ENCODE results near the gene PHF21A.

The PHF21A gene

DNA sequence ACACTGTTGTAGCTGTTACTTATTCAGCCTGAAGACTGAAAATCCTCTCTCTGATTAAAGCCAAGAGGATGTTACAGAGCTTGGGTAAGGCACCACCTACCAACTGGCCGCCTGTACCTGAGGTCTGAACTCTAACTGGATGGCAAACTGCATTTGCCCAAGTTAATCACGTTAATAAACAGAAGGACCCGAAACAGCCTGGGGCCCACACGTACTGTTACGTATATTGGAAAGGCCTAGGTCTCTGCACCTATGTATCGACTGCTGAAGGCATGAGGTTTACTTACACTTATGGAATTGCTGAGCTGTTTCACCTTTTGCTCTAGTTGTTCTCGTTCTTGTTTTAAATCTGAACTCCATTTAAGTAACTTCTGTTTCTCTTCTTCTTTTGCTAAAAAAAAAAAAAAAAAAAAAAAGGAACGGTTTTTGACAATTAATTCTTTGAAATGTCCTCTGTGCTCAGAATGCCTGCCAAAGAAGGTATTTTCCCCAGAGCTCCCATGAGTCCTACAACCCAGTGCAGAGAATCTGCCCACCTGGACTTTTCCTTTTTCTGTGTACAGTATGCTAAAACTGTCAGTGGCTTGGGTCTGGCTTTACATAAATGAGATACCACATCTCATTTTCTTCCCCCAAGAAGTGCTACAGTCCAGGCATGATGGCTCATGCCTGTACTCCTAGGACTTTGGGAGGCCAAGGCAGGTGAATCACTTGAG, 185.7 kb downstream of the PHF21A start:
- DNase-seq (ENCODE audit: low read depth in 2 of 2) = no peak

- DNase-seq (ENCODE audit: low read depth in 2 of 2) = no peak
Measured at GRCh38 chr11:45934580-45935318, 186.5 kb downstream of the PHF21A start.

- DNase-seq (ENCODE audit: low read depth in 2 of 2) = no peak
Measured at GRCh38 chr11:45933846-45934579, 187.2 kb downstream of the PHF21A start.

DNA sequence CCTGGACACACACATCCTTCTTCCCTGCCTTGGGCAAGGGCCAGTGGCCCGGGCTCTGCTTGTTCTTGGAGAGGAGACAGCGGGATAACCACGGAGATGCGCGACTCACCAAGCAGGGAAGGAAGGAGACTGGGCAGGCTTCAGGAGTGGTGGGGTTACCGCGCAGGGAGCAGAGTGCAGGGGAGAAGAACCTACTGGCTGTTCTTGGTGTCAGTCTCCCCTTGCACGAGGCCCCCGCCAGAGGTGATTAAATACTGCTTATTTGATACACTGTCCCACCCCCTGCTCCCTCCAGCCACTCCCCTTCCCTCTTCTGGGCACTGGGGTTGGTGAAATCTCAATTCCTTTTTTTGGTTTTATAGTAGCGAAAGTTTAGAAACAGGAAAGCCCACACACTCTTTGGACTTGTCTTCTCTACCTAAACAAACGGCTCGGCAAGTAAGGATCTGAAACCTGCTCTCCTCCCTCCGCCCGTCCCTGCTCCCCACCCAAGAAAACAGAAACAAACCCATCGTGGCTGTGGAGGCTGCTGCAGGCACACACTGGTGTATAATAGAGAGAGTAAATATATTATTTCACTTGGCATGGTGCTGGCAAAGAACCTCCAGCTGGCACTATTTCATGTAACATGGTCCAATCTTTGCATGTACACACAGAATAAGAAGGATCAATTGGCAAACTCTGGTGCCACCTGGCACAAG, 188.0 kb downstream of the PHF21A start:
- no peak for DNase-seq (ENCODE audit: low read depth in 2 of 2)

DNA sequence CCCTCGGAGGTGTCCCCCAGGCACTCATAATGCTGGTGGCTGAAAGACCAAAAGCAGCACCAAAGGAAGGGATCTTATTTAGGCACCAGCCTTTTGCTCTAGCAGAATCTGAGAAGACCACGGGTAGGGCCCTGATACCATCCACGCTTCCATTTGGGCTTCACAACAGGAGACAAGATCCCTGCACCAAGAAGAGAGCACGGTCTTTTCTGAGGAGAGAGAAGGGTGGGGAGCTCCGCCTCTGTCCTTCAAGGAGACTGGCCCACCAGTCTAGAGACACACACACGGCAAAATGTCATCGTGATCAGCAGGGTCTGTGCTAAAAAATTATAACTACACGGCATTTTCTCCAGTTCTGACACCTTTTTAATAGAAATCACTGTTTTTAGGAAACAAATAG, 189.0 kb downstream of the PHF21A start:
- DNase-seq (ENCODE audit: low read depth in 2 of 2) = no peak

DNA sequence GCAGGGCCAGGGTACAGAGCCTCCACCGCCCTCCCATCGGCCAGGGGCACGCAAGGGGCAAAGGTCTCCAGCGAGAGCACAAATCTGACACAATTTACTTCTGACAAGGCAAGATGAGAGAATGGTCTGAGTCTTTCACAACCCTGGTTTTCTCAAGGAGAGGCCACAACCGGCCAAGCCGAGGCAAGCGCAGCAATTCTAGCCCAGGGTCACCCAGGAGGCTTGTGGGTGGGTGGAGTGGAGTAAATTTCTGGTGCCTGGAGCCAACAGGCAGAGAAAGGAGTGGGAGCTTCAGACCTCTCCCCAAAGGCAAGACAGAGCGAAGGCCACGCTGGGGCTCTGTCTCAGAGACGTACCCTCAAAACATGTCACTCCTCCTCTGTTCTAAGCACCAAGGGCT, 189.5 kb downstream of the PHF21A start:
- no peak for DNase-seq (ENCODE audit: low read depth in 2 of 2)

DNA sequence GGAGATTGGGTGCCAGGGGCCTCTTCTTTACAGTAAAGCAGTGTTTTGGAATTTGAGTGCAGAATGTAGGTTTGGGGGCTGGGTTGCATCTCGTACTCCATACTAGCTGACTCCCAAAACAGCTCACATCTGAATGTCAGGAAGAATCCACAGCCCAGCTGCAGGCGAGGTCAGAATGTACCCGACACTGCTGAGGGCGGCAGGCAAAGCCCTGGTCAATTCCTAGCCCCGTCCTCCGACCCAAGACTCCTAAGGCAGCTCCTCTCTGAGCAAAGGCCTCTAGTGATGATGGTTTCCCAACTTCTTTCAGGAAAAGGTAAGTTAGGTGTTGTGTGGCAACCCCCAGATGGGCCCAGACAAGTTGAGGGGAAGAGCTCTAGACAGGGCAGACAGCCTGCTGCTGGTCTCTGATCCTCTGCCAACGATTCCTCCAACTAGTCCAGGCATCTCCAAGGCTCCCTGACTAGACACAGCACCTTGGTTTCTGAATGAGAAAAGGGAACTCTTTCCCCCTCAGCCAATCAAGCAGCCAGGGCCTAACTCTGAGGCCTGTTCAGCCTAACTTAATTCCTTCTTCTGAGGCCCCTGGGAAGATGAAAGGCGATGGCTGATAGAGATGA, 190.2 kb downstream of the PHF21A start:
- no peak for DNase-seq (ENCODE audit: low read depth in 2 of 2)

DNA sequence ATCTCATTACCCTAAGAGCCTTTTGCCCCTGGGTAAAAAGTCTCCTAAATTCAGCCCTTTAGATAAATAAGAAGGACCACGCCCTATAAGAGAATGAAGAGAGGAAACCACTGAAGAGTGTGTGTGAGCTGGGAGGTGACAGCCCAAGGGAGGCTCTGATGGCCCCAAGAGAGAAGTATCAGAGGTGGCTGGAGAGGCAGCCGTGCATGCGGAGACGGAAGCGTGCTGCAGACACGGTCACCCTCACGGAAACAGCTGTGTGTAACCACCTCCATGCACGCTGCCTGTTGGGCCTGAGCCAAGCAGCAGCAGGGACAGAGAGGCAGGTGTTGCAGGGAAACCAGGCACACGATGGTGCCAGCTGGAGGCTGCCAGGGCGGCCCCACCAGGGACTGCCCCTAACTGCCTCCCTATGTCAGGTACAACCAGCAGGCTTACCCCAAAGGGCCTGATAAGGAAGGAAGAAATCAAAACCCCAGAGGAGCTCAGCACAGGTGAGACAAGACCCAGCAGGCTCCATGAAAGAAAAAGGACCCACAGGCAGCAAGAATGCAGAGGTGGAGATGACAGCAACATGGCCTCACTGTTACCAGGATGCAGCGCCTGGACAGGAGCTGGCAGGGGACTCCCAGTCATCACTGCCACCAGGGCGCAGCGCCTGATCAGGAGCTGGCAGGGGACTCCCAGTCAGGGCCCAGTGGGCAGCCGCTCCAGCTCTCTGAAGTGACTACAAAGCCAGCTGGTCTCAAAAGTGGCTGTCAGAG, 191.0 kb downstream of the PHF21A start:
- DNase-seq (ENCODE audit: low read depth in 2 of 2) = no peak

DNA sequence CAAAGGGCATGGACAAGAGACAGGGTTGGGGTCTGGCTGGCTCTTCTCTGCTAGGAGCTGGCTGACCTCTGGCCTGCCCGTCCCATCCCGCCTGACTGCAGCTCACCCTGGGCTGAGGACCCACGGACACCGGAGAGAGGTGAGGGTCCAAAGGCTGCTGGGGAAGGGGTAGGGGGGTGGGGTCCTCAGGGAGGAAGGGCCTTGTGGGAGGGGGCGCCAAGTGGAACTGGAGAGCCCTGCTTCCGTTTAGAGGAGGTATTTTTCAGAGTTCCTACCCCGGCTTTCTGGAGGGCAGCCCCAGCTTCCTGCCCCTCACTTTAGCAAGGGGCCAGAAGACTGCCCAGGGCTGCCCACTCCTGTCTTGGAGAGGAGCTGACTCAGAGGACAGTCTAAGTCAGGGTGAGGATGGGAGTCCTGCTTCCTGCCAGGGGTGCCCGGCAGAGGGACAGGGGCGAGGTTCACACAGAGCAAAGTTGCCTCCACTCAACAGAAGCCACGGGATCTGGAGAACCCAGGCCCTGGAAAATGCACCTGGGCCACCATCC, 191.7 kb downstream of the PHF21A start:
- DNase-seq (ENCODE audit: low read depth in 2 of 2) = no peak

- DNase-seq (ENCODE audit: low read depth in 2 of 2) = no peak
Measured at GRCh38 chr11:45928535-45929215, 192.6 kb downstream of the PHF21A start.

- DNase-seq (ENCODE audit: low read depth in 2 of 2) = no peak
Measured at GRCh38 chr11:45927684-45928413, 193.4 kb downstream of the PHF21A start.

GRCh38 chr11:45927332-45927683, 193.9 kb downstream of the PHF21A start:
- no peak for DNase-seq (ENCODE audit: low read depth in 2 of 2)

DNA sequence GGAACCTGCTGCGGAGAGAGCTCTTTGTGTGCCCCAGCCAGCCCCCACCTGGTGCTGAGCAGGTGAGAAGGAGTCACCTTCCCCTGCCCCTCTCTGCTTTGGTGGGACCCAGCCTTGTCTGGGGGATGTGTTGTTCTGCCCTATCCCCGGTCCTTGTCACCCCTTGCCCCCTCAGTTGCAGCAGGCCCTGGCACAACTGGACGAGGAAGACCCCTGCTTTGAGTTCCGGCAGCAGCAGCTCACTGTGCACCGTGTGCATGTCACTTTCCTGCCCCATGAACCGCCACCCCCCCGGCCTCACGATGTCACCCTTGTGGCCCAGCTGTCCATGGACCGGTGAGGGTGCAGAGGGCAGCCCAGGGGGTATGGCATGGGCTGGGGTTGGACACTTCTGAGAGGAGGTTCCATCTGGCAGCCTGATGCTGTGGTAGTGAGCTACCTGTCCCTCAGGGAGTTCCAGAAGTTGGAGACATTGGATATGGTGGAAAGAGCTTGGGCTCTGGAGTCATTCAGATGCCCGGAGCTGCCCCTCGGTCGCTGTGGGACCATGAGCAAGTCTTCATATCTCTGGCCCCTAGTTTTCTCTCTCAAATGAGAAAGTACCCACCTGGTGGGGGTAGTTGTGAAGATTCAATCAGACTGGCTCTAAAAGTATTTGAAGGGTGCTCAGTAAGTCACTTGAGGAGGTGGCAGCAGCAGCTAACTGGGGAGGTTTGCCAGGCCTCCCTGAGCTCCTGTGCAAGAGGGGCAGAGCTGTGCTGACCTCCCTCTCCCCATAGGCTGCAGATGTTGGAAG, 194.5 kb downstream of the PHF21A start:
- no peak for DNase-seq (ENCODE audit: low read depth in 2 of 2)

DNA sequence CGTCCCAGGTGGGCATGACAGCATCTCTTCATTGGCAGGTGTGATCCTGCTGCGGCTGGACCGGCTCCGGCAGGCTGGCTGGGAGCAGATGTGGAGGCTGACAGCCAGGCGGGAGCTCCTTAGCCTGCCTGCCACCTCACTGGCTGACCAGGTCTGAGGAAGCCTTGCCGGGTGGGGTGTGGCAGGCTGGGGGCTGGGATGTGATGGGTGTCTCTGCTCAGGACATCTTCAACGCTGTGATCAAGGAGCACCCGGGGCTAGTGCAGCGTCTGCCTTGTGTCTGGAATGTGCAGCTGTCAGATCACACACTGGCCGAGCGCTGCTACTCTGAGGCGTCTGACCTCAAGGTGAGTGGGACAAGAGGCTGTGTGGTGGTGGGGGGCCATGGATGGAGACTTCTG, 195.3 kb downstream of the PHF21A start:
- no peak for DNase-seq (ENCODE audit: low read depth in 2 of 2)

DNA sequence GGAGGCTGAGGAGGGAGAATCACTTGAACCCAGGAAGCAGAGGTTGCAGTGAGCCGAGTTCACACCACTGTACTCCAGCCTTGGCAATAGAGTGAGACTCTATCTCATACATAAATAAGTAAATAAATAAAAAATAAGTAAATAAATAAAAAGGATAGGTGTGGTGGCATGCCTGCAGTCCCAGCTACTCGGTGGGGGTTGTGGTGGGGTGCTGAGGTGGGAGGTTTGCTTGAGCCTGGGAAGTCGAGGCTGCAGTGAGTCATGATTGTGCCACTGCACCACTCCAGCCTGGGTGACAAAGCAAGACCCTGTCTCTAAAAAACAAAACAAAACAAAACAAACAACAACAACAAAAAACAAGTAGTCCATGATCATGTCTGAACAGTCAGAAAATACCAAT, 195.7 kb downstream of the PHF21A start:
- DNase-seq (ENCODE audit: low read depth in 2 of 2) = no peak

GRCh38 chr11:45924927-45925326, 196.3 kb downstream of the PHF21A start:
- DNase-seq (ENCODE audit: low read depth in 2 of 2) = no peak

- no peak for DNase-seq (ENCODE audit: low read depth in 2 of 2)
Measured at GRCh38 chr11:45924036-45924915, 197.0 kb downstream of the PHF21A start.
